ENCODE results near the gene PLA2G4A.

Gene PLA2G4A

DNA sequence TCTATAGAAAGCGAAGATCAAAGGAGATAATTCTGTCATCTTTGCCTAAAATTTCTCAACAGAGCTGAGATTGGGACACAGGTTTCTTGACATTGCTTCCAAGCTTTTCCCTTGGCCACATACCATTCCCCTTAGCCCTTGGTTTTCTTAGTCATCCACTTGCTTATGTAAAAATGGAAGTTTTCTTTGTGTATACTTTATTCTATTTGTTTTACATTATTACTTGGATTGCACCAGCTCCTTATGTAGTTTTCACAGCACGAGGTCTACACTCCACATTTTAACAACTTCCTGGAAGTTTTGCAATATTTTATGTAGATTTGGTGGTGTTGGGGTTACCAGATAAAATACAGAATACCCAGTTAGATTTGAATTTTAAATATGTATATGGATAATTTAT is 129.8 kb downstream of the PLA2G4A start:
- no peaks in the 10 kb centered on the region for H3K79me2 ChIP-seq (ENCODE audit: insufficient read depth, low read length)
- H3K27ac ChIP-seq (ENCODE audit: low read depth, low read length, poor library complexity, severe bottlenecking) = no peak overlapping the region
- no peaks in the 10 kb centered on the region for H3K4me1 ChIP-seq (ENCODE audit: insufficient read depth, low read length, severe bottlenecking)
- no peaks in the 10 kb centered on the region for H3K9me3 ChIP-seq (ENCODE audit: low read length)
- no peaks in the 10 kb centered on the region for H3K36me3 ChIP-seq (ENCODE audit: insufficient read depth, low read length)
- no peaks in the 10 kb centered on the region for H4K20me1 ChIP-seq (ENCODE audit: insufficient read depth, low read length)
- no peaks in the 10 kb centered on the region for H3F3A ChIP-seq (ENCODE audit: insufficient read depth, low read length)
- H3K27me3 ChIP-seq (ENCODE audit: insufficient read depth, low read length) = no peaks in the 10 kb centered on the region
- no peak overlapping the region for H3K9ac ChIP-seq (ENCODE audit: low read length)
- no peak overlapping the region for H3K4me3 ChIP-seq (ENCODE audit: low read depth, low read length, poor library complexity, severe bottlenecking)
- TF ChIP-seq EZH2 (IDR thresholded peaks at IDR 0.05; ENCODE audit: borderline replicate concordance, low read length) = no peak
- TF ChIP-seq, protein P1, sequence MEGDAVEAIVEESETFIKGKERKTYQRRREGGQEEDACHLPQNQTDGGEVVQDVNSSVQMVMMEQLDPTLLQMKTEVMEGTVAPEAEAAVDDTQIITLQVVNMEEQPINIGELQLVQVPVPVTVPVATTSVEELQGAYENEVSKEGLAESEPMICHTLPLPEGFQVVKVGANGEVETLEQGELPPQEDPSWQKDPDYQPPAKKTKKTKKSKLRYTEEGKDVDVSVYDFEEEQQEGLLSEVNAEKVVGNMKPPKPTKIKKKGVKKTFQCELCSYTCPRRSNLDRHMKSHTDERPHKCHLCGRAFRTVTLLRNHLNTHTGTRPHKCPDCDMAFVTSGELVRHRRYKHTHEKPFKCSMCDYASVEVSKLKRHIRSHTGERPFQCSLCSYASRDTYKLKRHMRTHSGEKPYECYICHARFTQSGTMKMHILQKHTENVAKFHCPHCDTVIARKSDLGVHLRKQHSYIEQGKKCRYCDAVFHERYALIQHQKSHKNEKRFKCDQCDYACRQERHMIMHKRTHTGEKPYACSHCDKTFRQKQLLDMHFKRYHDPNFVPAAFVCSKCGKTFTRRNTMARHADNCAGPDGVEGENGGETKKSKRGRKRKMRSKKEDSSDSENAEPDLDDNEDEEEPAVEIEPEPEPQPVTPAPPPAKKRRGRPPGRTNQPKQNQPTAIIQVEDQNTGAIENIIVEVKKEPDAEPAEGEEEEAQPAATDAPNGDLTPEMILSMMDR (IDR thresholded peaks at IDR 0.05; ENCODE audit: low read length) = no peak
- H3K9me2 ChIP-seq (ENCODE audit: low read depth, low read length) = no peaks in the 10 kb centered on the region
- no peak overlapping the region for H2AFZ ChIP-seq (ENCODE audit: low read length)
- no peak overlapping the region for H3K4me2 ChIP-seq (ENCODE audit: low read length)

DNA sequence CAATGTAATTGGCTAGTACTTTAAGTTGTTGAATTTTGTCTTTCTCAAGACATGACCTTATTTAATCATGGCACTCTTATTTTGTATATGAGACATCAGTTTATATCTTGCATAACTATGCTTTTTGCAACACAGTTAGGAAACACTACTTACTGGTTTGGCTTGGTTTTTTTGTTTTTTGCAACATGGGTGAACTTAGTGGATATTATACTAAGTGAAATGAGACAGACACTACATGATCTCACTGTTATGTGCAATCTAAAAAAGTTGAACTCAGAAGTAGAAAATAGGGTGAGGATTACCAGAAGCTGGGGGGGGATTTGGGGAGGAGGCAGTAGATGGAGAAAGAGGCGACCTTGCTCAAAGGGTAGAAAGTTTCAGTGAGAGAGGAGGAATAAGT is 132.1 kb downstream of the PLA2G4A start:
- Histone ChIP-seq H3K36me3 (ENCODE audit: insufficient read depth, low read length) (no peaks in the 10 kb centered on the region), H3K27me3 (ENCODE audit: insufficient read depth, low read length) (no peaks in the 10 kb centered on the region), H3K79me2 (ENCODE audit: insufficient read depth, low read length) (no peaks in the 10 kb centered on the region), H3K9me2 (ENCODE audit: low read depth, low read length) (no peaks in the 10 kb centered on the region), H4K20me1 (ENCODE audit: insufficient read depth, low read length) (no peaks in the 10 kb centered on the region), H3F3A (ENCODE audit: insufficient read depth, low read length) (no peaks in the 10 kb centered on the region), H3K4me2 (ENCODE audit: low read length) (no peak overlapping the region), H3K4me1 (ENCODE audit: insufficient read depth, low read length, severe bottlenecking) (no peaks in the 10 kb centered on the region), H3K9me3 (ENCODE audit: low read length) (no peaks in the 10 kb centered on the region), H2AFZ (ENCODE audit: low read length) (no peak overlapping the region), H3K27ac (ENCODE audit: low read depth, low read length, poor library complexity, severe bottlenecking) (no peak overlapping the region), H3K4me3 (ENCODE audit: low read depth, low read length, poor library complexity, severe bottlenecking) (no peak overlapping the region), H3K9ac (ENCODE audit: low read length) (no peak overlapping the region)
- no peak for TF ChIP-seq EZH2 (IDR thresholded peaks at IDR 0.05; ENCODE audit: borderline replicate concordance, low read length)
- TF ChIP-seq, protein P1 (IDR thresholded peaks at IDR 0.05; ENCODE audit: low read length) = no peak

DNA sequence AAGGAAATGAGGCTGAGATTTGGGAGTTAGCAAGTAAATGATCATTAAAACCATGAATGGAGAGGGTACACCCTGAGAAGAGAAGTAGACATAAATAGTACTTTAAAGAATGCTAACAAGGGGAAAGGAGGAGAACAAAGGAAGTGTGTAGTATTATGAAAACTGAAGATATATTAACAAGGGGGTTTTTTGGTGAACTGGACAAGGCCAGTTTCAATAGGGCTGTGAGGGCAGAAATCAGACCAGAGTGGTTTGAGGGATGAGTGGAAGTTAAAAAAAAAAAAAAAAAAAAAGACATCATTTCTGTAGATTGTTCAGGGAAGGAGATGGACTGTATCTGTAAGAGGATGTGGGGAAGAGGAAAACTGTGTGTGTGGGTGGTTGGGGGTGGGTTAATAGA is 137.1 kb downstream of the PLA2G4A start:
- H3K9me2 ChIP-seq (ENCODE audit: low read depth, low read length) = no peaks in the 10 kb centered on the region

More for the DNA sequence above, 137.1 kb downstream of the PLA2G4A start:
- Histone ChIP-seq H3F3A (ENCODE audit: insufficient read depth, low read length) (no peaks in the 10 kb centered on the region), H3K9me3 (ENCODE audit: low read length) (no peaks in the 10 kb centered on the region), H3K4me2 (ENCODE audit: low read length) (no peak overlapping the region), H3K27me3 (ENCODE audit: insufficient read depth, low read length) (no peaks in the 10 kb centered on the region), H3K4me1 (ENCODE audit: insufficient read depth, low read length, severe bottlenecking) (no peaks in the 10 kb centered on the region), H3K27ac (ENCODE audit: low read depth, low read length, poor library complexity, severe bottlenecking) (no peak overlapping the region), H3K9ac (ENCODE audit: low read length) (no peak overlapping the region), H3K36me3 (ENCODE audit: insufficient read depth, low read length) (no peaks in the 10 kb centered on the region), H4K20me1 (ENCODE audit: insufficient read depth, low read length) (no peaks in the 10 kb centered on the region), H3K79me2 (ENCODE audit: insufficient read depth, low read length) (no peaks in the 10 kb centered on the region), H2AFZ (ENCODE audit: low read length) (no peak overlapping the region), H3K4me3 (ENCODE audit: low read depth, low read length, poor library complexity, severe bottlenecking) (no peak overlapping the region)
- no peak for TF ChIP-seq EZH2 (IDR thresholded peaks at IDR 0.05; ENCODE audit: borderline replicate concordance, low read length)
- TF ChIP-seq, protein P1 (IDR thresholded peaks at IDR 0.05; ENCODE audit: low read length) = no peak

Data from OCI-LY1 (cell line).